Bronchial epithelial cell (primary cell): Measurements from ENCODE around the gene TUBGCP2. TPM values are rescaled to one million over a fixed set of nuclear protein-coding genes. Genes with fewer than 3 reads are reported as not detected.

Source experiments
- DNase-seq: peaks from one replicate; pipeline ENCODE4 v3.0.0-alpha.2; 2010; ENCODE audit warnings: low read depth
- FAIRE-seq: peaks from 2 replicates; lab custom pipeline; 2011; peaks lifted over from hg19 to GRCh38; lab: Jason Lieb, UNC
- H3K27me3 ChIP-seq: 2 replicates; pipeline ENCODE4 v1.5.1; 2011; ENCODE audit warnings: low read length; ENCODE audit not compliant: control insufficient read depth, insufficient read depth
- H3K36me3 ChIP-seq: 2 replicates; pipeline ENCODE4 v1.5.1; 2011; ENCODE audit warnings: low read length; ENCODE audit not compliant: control insufficient read depth, insufficient read depth
- H3K4me3 ChIP-seq: 2 replicates; pipeline ENCODE4 v1.5.1; 2011; ENCODE audit warnings: mild to moderate bottlenecking, low read depth, low read length, control low read depth
- total RNA-seq: library from RNA; depleted of rRNA; stranded (reverse); fragments of >200 nt; gene quantifications from 2 replicates; pipeline ENCODE4 v1.2.1, GENCODE V29; 2014
- TF ChIP-seq, protein P1 (sequence below): IDR thresholded peaks from 2 replicates; pipeline ENCODE4 v1.5.1; 2011; ENCODE audit warnings: mild to moderate bottlenecking, moderate library complexity, low read length, control low read depth, inconsistent platforms; ENCODE audit not compliant: insufficient read depth, severe bottlenecking

Gene TUBGCP2
- total RNA-seq, 1 donor from 2014 or later, result 42.4 TPM

DNA sequence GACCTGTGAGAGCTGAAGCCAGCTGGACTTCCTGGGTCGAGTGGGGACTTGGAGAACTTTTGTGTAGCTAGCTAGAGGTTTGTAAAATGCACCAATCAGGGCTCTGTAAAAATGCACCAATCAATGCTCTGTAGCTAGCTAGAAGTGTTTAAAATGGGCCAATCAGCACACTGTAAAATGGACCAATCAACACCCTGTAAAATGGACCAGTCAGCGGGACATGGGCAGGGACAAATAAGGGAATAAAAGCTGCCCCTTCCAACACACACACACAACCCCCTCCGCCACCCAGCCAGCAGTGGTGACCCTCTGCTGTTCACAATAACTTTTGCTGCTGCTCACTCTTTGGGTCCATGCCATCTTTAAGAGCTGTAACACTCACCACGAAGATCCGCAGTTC, 7.2 kb upstream of the TUBGCP2 start:
- Histone ChIP-seq H3K27me3 (no peaks in the 10 kb centered on the region), H3K36me3 (no peaks in the 10 kb centered on the region), H3K4me3 (no peak overlapping the region)
- no peak for FAIRE-seq
- TF ChIP-seq, protein P1, sequence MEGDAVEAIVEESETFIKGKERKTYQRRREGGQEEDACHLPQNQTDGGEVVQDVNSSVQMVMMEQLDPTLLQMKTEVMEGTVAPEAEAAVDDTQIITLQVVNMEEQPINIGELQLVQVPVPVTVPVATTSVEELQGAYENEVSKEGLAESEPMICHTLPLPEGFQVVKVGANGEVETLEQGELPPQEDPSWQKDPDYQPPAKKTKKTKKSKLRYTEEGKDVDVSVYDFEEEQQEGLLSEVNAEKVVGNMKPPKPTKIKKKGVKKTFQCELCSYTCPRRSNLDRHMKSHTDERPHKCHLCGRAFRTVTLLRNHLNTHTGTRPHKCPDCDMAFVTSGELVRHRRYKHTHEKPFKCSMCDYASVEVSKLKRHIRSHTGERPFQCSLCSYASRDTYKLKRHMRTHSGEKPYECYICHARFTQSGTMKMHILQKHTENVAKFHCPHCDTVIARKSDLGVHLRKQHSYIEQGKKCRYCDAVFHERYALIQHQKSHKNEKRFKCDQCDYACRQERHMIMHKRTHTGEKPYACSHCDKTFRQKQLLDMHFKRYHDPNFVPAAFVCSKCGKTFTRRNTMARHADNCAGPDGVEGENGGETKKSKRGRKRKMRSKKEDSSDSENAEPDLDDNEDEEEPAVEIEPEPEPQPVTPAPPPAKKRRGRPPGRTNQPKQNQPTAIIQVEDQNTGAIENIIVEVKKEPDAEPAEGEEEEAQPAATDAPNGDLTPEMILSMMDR, result no peak
- peak; percentile 12 for DNase-seq

DNA sequence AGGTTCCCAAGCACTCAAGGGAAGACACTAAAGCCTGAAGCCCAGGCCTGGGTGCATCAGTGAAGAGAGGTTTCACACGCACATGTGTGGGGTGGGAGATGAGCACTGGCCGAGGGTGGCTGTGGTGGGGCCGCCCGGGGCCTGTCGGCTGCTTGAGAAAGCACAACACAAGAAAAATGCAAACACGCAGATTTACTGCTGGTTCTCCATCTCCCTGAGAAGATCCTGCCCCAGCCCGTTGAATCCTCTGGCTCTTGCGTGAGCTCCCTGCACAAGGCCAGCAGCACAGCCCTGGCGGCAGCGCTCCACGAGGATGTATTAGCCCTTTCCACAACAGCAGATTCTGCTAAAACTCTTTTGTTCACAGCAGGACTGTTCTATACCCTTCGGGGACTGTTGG, 6.2 kb upstream of the TUBGCP2 start:
- DNase-seq (no peak), FAIRE-seq (no peak)
- no peaks in the 10 kb centered on the region for H3K27me3 ChIP-seq
- TF ChIP-seq, protein P1, result no peak
- no peak overlapping the region for H3K4me3 ChIP-seq
- no peaks in the 10 kb centered on the region for H3K36me3 ChIP-seq

DNA sequence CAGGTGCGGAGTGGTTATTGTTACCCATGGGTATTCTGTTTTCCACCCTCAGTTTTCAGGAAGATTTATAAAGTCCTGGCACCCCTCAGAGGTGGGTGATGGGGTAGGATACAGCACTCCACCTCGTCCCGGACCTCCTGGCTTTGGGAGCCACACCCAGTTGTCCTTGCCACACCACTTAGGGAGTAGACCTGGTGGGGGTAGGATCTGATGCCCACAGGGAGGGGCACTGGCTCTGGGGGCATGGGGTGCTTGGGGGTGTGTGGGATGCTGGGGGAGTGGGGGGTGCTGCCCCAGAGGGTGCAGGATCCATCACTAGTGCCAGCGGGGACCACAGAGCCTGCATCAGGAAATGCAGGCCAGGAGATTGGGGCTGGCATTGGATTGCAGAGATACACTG, 4.5 kb upstream of the TUBGCP2 start:
- FAIRE-seq (no peak), DNase-seq (no peak)
- Histone ChIP-seq H3K4me3 (no peak overlapping the region), H3K27me3 (no peaks in the 10 kb centered on the region), H3K36me3 (no peaks in the 10 kb centered on the region)
- TF ChIP-seq, protein P1, result no peak

DNA sequence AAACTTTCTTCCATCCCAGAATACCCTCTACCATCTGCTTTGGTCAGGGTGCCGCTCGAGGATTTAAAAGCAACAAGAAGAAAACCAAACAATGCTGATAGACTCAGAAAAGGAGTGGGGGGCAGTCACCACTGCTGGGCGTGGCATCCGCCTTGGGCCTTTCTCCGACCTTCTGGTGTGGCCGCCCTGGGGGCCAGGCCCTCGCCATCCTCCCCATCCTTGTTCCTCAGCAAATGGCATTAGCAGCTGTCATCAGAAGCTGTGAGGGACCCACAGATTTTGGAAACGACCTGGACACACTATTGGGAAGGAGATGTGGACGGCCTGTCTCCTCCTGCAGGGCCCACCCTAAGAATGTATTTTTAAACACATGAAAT, 4.1 kb upstream of the TUBGCP2 start:
- TF ChIP-seq, protein P1, result no peak
- Histone ChIP-seq H3K27me3 (no peaks in the 10 kb centered on the region), H3K4me3 (no peak overlapping the region), H3K36me3 (no peaks in the 10 kb centered on the region)
- FAIRE-seq (no peak), DNase-seq (no peak)

DNA sequence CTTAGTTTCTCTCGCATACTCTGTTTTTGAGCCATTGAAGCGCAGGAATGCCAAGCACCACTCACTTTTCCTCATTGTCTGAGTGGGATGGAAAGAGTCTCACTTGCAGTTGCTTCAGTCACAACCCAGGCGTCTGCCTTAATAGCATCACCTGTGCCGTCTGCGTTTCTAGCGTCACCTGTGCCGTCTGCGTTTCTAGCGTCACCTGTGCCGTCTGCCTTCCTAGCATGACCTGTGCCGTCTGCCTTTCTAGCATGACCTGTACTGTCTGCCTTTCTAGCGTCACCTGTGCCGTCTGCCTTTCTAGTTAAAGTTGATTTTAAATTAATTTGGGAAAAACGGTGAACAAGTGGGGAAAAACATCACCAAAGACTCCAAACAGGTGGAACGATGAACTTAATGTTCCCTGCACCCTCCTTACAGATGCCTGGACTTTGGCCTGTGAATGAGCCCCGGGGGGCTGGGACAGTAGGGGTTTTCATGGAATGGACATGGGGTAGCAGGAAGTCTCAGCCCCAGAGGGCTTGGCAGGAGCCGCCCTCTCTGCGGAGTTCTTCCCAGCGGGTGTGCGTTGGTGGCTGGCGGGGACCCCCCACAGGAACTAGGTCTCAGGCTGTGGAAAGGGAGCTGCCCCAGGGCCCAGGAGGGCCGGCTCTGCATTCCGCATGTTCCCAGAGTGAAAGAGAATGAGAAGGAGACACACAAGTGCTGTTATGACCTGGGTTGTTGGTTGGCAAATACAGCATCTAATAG, 3.5 kb upstream of the TUBGCP2 start:
- DNase-seq (no peak), FAIRE-seq (no peak)
- Histone ChIP-seq H3K4me3 (no peak overlapping the region), H3K36me3 (no peaks in the 10 kb centered on the region), H3K27me3 (no peaks in the 10 kb centered on the region)
- TF ChIP-seq, protein P1, result no peak

DNA sequence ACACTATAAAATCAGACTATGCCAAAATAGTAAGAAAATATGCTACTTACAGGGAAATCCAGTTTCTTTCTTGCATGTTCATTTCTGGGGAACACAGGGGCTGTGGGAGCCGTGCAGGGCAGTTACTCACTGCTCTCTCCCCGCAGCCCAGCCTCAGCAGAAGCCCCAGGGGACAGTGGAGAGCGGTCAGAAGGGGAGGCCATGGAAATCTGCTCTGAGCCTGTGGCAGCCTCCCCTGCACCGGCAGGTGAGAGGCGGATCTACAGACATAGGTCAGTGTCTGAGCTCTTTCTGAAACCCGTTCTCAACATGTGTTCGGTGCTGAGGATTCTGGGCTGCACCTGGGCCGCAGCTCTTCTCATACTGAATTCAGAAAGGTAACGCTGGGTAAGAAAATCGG, 2.9 kb upstream of the TUBGCP2 start:
- FAIRE-seq (no peak), DNase-seq (no peak)
- TF ChIP-seq, protein P1, result no peak

More for the DNA sequence above, 2.9 kb upstream of the TUBGCP2 start:
- H3K36me3 ChIP-seq, result peaks cover 1% of the 10 kb centered on the region
- no peaks in the 10 kb centered on the region for H3K27me3 ChIP-seq
- H3K4me3 ChIP-seq, result no peak overlapping the region
